ENCODE data around the gene HSPB6. TPM values are rescaled to one million over a fixed set of nuclear protein-coding genes. Genes with fewer than 3 reads are reported as not detected.

Gene HSPB6
- total and polyA plus RNA-seq, 2 of the 8 experiments (the other 6 are each of a cell fraction or from before 2014, with no cell fraction given), result 0.91 TPM; not detected in 1

- Histone ChIP-seq H3K23ac (ENCODE audit: insufficient read length) (no peak overlapping the region), H3K4ac (replicated peaks; ENCODE audit: insufficient read length, low read depth, low read length) (peak overlapping the region; percentile 69), H3K79me1 (ENCODE audit: low read depth, low read length) (no peaks in the 10 kb centered on the region), H3K14ac (ENCODE audit: insufficient read length) (no peak overlapping the region), H3K9me3 (ENCODE audit: insufficient read depth in 2 of 2, low read depth in 1 of 2, low read length in 1 of 2) (no peaks in the 10 kb centered on the region), H4K5ac (ENCODE audit: insufficient read length, low read depth, low read length) (peak overlapping the region; percentile 40), H2AK5ac (ENCODE audit: low read depth, low read length) (no peak overlapping the region), H4K20me1 (replicated peaks in 1 of 2; ENCODE audit: control insufficient read depth in 1 of 2, insufficient read depth in 2 of 2, low read length in 2 of 2) (peaks cover 0 to 12% of the 10 kb centered on the region in 2 experiments), H2BK12ac (ENCODE audit: low read depth, low read length) (peak overlapping the region; percentile 84; the same call in 1 of the 2 replicates), H4K8ac (ENCODE audit: extremely low read depth, insufficient read depth, low read length) (peak overlapping the region; percentile 58; the same call in 1 of the 2 replicates), H3K36me3 (ENCODE audit: control insufficient read depth in 2 of 4, insufficient read depth in 4 of 4, low read length in 3 of 4) (no peaks in the 10 kb centered on the region), H3K79me2 (ENCODE audit: control insufficient read depth in 1 of 2, insufficient read depth in 2 of 2, low read length in 2 of 2) (no peaks in the 10 kb centered on the region), H3K18ac (ENCODE audit: extremely low read depth, low read length) (peak overlapping the region; percentile 87), H2AFZ (ENCODE audit: low read length) (no peak overlapping the region), H3K4me2 (ENCODE audit: insufficient read depth in 1 of 2, low read depth in 2 of 2, low read length in 2 of 2) (peak overlapping the region; percentile 67 to 85), H2BK20ac (ENCODE audit: low read length) (no peak overlapping the region), H3K56ac (replicated peaks; ENCODE audit: insufficient read length, low read depth, low read length) (peak overlapping the region; percentile 82), H3K27me3 (replicated peaks in 1 of 4; ENCODE audit: control insufficient read depth in 3 of 4, extremely low read depth in 1 of 4, insufficient read depth in 3 of 4, low read length in 3 of 4) (no peaks in the 10 kb centered on the region; a peak in 1 of 7 replicates), H3K4me1 (replicated peaks in 1 of 4; ENCODE audit: control insufficient read depth in 3 of 4, insufficient read depth in 4 of 4, low read length in 3 of 4) (peaks cover 0 to 12% (median 4%) of the 10 kb centered on the region in 4 experiments; a peak in 6 of 7 replicates), H3K4me3 (ENCODE audit: extremely low read depth in 1 of 4, insufficient read depth in 2 of 4, low read depth in 3 of 4, low read length in 4 of 4) (peak overlapping the region in 2 of 4 experiments; percentile 42 to 72; a peak in 5 of 8 replicates), H4K91ac (replicated peaks; ENCODE audit: insufficient read length, low read length) (peak overlapping the region; percentile 74), H2BK15ac (ENCODE audit: low read length) (0 out of 2 replicates have a peak overlapping the region, but pooled peaks have one; percentile 16), H3K27ac (ENCODE audit: low read depth, low read length) (no peak overlapping the region), H2BK5ac (ENCODE audit: low read depth, low read length) (0 out of 2 replicates have a peak overlapping the region, but pooled peaks have one; percentile 60), H3K9ac (replicated peaks in 1 of 4; ENCODE audit: extremely low read depth in 1 of 4, low read depth in 3 of 4, low read length in 3 of 4) (no peak overlapping the region), H3K23me2 (ENCODE audit: low read depth, low read length) (peaks cover 11% of the 10 kb centered on the region), H2BK120ac (replicated peaks; ENCODE audit: low read depth, low read length) (no peak overlapping the region)
- CTCF ChIA-PET (ENCODE audit: partially characterized antibody), result interaction anchor here (0.8 to 1.6 kb wide), 16 partner anchors 17 to 157 kb away, joined by 3 to 7 read pairs (median 4); no protein-coding TSS in a partner anchor
- FAIRE-seq (no peak), DNase-seq (ENCODE audit: low read depth in 1 of 2, low spot score in 2 of 2) (no peak)
- POLR2A ChIA-PET (ENCODE audit: partially characterized antibody), result interaction anchor here (0.9 to 1.8 kb wide), 6 partner anchors 7 to 53 kb away, joined by 3 to 7 read pairs (median 4); partner anchors contain the start of genes PSENEN and U2AF1L4
- 52% methylated on average over 21 of the region's 28 CpGs; no CpG with 5 or more reads in 1 of the 2 experiments for WGBS, 2 experiments (ENCODE audit: extremely low coverage in 1 of 2, insufficient coverage in 1 of 2, insufficient read length in 1 of 2, insufficient replicate concordance in 2 of 2, low coverage in 1 of 2, low lambda C conversion rate in 2 of 2, missing lambda C conversion rate in 1 of 2)
- TF ChIP-seq GABPA (IDR thresholded peaks at IDR 0.05; ENCODE audit: borderline replicate concordance, insufficient read depth, low read length), result 0 out of 2 replicates have a peak, but pooled peaks have one; percentile 10
- no peak for TF ChIP-seq KDM5A (IDR thresholded peaks at IDR 0.05; ENCODE audit: low read length)
- TF ChIP-seq E2F6 (IDR thresholded peaks at IDR 0.05), result no peak
- no peak for TF ChIP-seq TAF1 (IDR thresholded peaks at IDR 0.05; ENCODE audit: low read depth, low read length)
- TF ChIP-seq JUN (IDR thresholded peaks at IDR 0.05; ENCODE audit: low read depth, low read length), result no peak
- no peak for TF ChIP-seq BACH1 (IDR thresholded peaks at IDR 0.05; ENCODE audit: low read length)
- no peak for TF ChIP-seq FOSL1 (IDR thresholded peaks at IDR 0.05; ENCODE audit: insufficient read depth, low read depth, low read length)
- TF ChIP-seq MAFK (IDR thresholded peaks at IDR 0.05; ENCODE audit: low read depth, low read length), result no peak
- peak; percentile 56 to 70 for TF ChIP-seq RAD21 (IDR thresholded peaks at IDR 0.05 in 1 of 2, conservative IDR thresholded peaks at IDR 0.05 in 1 of 2; ENCODE audit: low read depth in 2 of 2, low read length in 2 of 2)
Observed at GRCh38 chr19:35783469-35784434, 26.9 kb upstream of the HSPB6 start.

Measured in H1 (cell line).